Body of pancreas (tissue), 4 donors: ENCODE results near the gene COL8A1.

Experiments used
- POLR2A ChIP-seq, 3 donors: fragments of 450-650 bp; IDR thresholded peaks; one replicate each; pipeline ENCODE4 v1.6.1; 2016; ENCODE audit warnings: antibody characterized with exemption in 3 of 3, mild to moderate bottlenecking in 2 of 3
- TF ChIP-seq, protein P1 (sequence below), 7 experiments: fragments of 450-650 bp in 4 of 7; fragments of 200-600 bp in 3 of 7; sonication (generic) in 3 of 7; IDR thresholded peaks; one replicate each; pipeline ENCODE4 v1.5.1; 2016 to 2019; ENCODE audit warnings: antibody characterized with exemption in 7 of 7

DNA sequence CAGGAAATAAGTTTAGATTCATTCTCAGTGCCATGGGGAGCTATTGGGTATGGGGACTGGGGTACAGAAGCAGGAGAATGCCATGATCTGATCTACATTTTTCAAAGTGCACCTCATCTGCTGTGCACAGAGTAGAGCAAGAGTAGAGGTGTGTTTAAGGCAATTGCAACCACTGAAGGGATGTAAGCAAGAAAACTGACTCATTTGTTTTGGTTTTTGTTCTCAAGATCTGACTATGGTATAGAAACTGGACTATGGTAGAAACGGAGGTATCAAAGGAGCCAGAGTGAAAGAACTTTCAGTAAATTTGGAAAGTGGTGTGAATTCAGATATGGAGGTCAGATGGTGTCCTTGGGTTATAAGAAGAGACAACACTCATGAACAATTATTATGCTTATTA lies 93.1 kb downstream of the COL8A1 start:
- TF ChIP-seq, protein P1, sequence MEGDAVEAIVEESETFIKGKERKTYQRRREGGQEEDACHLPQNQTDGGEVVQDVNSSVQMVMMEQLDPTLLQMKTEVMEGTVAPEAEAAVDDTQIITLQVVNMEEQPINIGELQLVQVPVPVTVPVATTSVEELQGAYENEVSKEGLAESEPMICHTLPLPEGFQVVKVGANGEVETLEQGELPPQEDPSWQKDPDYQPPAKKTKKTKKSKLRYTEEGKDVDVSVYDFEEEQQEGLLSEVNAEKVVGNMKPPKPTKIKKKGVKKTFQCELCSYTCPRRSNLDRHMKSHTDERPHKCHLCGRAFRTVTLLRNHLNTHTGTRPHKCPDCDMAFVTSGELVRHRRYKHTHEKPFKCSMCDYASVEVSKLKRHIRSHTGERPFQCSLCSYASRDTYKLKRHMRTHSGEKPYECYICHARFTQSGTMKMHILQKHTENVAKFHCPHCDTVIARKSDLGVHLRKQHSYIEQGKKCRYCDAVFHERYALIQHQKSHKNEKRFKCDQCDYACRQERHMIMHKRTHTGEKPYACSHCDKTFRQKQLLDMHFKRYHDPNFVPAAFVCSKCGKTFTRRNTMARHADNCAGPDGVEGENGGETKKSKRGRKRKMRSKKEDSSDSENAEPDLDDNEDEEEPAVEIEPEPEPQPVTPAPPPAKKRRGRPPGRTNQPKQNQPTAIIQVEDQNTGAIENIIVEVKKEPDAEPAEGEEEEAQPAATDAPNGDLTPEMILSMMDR (IDR thresholded peaks at IDR 0.05): no peak
- no peak for TF ChIP-seq POLR2A (IDR thresholded peaks at IDR 0.05)
